Measurements from ENCODE around the gene C14orf132.

- TF ChIP-seq EZH2 (IDR thresholded peaks at IDR 0.05; ENCODE audit: low read length, missing control alignments), result no peak
- TF ChIP-seq CTCF (conservative IDR thresholded peaks at IDR 0.05 in 1 of 2, IDR thresholded peaks at IDR 0.05 in 1 of 2; ENCODE audit: low read depth in 1 of 2, low read length in 2 of 2), result no peak
Measured at GRCh38 chr14:96040828-96041371, 1.7 kb downstream of the C14orf132 start.
